Keratinocyte (primary cell): ENCODE results near the gene KDM5B.

Experiments used
- EZH2 ChIP-seq: IDR thresholded peaks from one replicate; pipeline ENCODE4 v1.6.1; 2012; ENCODE audit warnings: inconsistent platforms, mild to moderate bottlenecking, low read length, moderate library complexity
- TF ChIP-seq, protein P1 (sequence below), 3 experiments: IDR thresholded peaks in 1 of 3; conservative IDR thresholded peaks in 1 of 3; optimal IDR thresholded peaks in 1 of 3; 2 replicates in 2 of 3; 3 replicates in 1 of 3; pipeline versions ENCODE3 to v1.5.1; 2011; ENCODE audit warnings: low read length in 3 of 3, mild to moderate bottlenecking in 3 of 3, moderate library complexity in 2 of 3, control low read depth in 1 of 3, inconsistent platforms in 1 of 3; ENCODE audit not compliant: insufficient read depth in 2 of 3; ENCODE audit errors: extremely low read depth in 1 of 3

DNA sequence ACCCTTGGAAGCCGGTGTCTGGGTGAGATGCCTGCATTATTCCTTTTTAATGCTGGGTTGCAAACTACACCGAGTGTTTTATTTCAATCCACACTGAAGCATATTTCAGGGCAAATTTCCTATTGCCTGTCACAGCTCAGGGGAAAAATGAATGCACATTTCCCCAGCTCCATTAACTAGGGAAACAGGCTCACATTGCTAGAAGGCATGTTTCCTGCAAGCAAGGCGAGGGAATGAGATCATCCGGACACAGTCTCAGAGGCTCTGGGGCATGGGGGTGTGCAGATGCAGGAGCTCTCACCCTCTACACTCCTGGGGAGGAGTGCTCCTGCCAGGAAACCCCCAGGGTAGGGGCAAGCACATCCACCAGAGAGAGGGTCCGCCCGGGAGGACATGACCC, 122.6 kb downstream of the KDM5B start:
- TF ChIP-seq EZH2, result no peak
- TF ChIP-seq, protein P1, sequence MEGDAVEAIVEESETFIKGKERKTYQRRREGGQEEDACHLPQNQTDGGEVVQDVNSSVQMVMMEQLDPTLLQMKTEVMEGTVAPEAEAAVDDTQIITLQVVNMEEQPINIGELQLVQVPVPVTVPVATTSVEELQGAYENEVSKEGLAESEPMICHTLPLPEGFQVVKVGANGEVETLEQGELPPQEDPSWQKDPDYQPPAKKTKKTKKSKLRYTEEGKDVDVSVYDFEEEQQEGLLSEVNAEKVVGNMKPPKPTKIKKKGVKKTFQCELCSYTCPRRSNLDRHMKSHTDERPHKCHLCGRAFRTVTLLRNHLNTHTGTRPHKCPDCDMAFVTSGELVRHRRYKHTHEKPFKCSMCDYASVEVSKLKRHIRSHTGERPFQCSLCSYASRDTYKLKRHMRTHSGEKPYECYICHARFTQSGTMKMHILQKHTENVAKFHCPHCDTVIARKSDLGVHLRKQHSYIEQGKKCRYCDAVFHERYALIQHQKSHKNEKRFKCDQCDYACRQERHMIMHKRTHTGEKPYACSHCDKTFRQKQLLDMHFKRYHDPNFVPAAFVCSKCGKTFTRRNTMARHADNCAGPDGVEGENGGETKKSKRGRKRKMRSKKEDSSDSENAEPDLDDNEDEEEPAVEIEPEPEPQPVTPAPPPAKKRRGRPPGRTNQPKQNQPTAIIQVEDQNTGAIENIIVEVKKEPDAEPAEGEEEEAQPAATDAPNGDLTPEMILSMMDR (optimal IDR thresholded peaks at IDR 0.05 in 1 of 3, IDR thresholded peaks at IDR 0.05 in 1 of 3, conservative IDR thresholded peaks at IDR 0.05 in 1 of 3; ENCODE audit: extremely low read depth in 1 of 3, insufficient read depth in 2 of 3, low read length in 3 of 3), result no peak
